ENCODE results near the gene CPLANE1.
"Not testable (repeated sequence)": the region's sequence is repeated elsewhere in the genome, so short reads cannot be mapped to it uniquely, and the experiment has no call there.

The CPLANE1 gene

DNA sequence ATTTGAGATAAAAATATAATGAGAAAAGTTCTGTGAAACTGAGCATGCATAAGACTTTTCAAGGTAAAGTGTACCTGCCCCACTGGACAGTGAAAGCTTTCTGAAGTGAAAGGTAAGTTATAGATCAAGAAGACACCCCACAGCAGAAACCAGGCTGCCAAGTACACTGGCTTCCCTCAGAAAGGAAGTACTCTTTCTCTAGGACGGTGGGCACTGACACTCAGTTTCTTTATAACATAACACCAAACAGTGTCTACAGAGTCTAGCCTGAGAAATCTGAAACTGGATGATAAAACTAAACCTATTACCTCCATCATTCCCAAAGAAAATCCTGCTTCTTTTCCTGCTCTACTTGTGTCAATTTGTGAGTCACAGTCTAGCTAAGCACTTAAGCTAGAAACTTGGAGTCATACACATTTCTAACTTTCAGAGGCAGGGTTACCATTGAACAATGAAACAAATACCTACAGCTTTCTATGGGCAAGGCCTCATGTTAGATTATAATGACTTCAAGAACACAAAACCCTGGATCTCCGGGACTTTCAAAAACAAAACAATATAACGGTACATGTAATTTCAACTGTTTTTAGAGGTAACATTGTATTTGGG, 136.7 kb downstream of the CPLANE1 start:
- no peak for DNase-seq

DNA sequence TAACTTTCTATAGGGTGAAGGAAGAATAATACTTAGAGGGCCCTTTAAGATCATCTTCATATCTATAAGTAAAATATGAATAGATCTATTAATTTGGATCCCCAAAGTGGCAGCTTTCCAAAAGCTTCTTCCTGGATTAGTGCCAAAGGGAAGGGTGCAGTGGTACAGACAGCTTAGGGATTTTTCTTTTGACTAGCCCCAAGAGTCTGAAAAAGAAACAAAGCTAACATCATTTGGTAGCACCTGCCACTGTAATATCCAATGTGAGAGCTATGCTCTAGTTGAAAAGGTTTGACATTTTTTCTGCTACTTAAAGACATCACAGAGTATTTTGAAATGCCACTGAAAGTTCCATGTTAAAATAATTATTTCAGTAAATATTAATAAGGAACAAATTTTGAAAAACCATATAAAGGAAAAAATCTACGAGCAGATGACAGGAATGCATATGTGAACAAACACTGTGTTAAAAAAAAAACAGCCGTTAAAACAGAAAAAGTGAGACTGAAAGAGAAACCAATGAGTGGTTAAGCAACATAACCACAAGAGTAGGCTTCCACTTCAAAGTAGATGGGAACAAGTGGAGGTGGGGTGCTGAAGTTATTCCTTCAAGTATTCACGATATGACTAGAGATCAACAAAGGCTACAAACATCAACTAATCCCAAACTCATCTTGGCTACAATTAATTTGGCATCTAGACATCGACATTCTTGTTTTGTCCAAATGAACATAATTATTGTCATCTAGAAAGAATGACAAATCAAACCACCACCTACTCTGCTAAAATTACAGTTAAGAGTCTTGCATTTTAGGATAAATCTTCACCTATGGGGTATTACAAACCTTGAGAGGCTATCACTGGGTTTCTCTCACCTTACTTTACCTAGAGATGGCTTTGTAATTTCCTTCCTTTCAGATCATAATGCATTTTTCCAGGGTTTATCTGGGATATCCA, 137.5 kb downstream of the CPLANE1 start:
- DNase-seq, result peak; percentile 11 to 31 (median 12)

DNA sequence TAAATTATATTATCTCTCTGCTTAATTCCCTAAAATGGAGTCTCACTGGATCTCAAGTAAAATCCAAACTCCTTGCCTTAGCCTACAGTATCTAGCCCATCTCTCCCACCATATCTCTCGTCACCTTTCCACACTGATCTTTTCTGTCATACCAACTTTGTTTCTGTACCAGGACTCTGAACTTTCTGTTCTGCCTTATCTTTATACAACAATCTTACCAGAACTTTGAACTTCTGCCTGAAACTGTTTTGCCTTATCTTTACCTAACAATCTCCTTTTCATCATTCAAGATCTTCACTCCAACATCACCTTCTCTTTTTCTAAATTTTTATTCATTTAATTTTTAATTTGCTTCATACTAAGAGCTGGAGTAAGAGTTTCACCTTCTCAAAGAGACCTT, 139.0 kb downstream of the CPLANE1 start:
- no peak for DNase-seq

DNA sequence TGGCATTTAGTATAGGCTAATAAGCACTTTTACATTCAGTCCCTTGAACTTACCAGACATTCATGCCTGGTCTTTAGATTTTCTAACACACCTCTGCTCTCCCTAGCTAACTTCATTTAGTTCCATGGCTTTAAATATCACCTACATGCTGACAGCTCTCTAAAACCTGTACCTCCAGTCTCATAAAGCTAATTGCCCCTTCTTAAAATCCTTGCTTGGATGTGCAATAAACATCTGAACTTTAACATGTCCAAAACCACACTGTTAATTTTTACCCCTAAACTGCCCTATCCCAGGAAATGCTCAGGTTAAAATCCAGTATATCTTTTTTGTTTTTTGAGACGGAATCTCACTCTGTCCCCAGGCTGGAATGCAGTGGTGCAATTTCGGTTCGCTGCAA, 139.8 kb downstream of the CPLANE1 start:
- DNase-seq, result no peak

DNA sequence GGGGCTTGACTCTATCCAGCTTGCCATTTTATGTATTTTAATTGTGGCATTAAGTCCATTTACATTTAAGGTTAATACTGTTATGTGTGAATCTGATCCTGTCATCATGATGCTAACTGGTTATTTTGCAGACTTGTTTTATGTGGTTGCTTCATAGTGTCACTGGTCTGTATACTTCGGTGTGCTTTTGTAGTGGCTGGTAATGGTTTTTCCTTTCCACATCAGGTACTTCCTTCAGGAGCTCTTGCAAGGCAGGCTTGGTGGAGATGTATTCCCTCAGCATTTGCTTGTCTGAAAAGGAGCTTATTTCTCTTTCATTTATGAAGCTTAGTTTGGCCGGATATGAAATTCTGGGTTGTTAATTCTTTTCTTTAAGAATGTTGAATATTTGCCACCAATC, 145.9 kb downstream of the CPLANE1 start:
- no peak for DNase-seq

DNA sequence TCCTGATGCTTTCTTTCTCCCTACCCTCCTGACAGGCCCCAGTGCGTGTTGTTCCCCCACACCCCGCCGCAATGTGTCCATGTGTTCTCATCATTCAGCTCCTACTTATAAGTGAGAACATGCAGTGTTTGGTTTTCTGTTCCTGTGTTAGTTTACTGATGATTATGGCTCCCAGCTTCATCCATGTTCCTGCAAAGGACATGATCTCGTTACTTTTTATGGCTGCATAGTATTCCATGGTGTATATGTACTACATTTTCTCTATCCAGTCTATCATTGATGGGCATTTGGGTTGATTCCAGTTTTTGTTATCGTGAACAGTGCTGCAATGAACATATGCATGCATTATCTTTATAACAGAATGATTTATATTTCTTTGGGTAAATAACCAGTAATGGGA, 149.9 kb downstream of the CPLANE1 start:
- not testable (repeated sequence) for DNase-seq

DNA sequence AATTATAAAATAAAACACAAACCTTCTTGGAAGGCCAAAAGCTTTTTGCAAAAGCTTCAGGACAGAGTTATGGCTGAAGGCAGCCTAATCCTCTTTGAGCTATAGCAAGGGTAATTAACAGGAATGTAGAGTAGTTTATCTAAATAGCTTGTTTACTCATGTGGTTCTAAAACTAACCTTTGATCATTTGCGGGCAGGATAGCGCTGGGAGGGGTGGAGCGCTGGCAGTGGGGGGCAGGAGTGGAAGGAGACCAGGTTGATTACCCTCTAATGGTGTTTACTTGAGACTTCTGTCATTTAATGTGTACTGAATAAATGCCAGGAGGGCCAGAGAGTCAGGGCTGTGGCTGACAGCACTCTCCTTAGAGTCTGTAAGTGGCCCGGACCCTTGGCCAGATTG, 155.4 kb downstream of the CPLANE1 start:
- not testable (repeated sequence) for DNase-seq

DNA sequence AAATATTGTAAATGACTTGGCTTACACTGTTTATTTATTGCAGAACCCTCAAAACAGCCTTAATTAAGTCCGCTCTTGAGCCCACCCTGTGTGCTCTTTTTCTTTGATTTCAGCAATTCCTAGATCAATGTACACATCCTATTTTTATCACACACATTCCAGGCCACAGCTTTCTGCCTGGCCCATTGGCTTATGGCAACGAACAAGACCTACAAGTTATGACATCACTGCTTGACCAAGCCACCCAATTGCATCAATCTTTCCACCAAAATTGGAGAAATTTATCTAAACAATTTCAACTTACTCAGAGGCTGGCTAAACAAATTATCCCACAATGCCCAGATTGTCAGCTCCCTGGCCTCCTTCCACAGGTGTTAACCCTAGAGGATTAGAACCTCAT, 158.4 kb downstream of the CPLANE1 start:
- no peak for DNase-seq

DNA sequence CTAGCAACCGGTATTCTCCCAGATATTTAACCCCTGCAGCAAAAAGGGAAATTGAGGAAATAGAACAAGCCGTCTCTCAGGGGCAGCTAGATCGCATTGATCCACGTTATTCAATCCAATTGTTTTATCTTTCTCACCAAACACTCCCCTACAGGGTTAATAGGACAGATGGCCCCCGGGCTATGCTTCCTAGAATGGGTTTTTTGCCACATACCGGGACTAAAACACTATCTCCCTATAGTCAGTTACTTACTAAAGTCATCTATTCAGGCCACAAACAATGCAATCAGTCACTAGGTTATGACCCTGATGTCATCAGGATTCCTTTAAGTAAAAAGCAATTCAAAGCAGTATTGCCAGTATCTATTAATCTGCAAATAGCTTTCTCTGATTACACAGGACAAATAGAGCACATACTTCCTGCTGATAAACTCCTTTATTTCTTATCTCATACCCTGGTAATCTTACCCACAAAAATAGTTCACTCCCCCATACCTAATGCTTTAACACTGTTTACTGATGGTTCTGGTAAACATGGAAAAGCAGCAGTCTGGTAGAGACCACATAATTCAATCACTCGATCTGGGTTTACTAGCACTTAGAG, 159.0 kb downstream of the CPLANE1 start:
- no peak for DNase-seq

DNA sequence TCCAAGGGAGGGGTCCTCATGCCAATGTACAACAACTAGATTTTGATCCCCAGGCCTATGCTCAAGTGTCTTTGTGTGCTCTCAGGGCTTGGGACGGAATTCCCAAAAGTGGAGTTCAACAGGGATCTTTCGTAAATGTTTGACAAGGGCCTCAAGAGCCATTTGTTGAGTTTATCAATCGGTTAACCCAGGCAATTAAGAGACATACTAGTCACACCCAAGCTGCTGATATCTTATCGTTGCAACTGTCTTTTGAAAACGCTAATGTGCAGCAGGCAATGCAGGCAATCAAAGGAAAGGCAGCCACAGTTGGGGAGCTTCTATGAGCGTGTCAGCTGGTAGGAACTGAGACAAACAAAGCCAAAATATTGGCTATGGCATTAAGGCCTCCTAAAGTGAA, 161.2 kb downstream of the CPLANE1 start:
- DNase-seq, result no peak

DNA sequence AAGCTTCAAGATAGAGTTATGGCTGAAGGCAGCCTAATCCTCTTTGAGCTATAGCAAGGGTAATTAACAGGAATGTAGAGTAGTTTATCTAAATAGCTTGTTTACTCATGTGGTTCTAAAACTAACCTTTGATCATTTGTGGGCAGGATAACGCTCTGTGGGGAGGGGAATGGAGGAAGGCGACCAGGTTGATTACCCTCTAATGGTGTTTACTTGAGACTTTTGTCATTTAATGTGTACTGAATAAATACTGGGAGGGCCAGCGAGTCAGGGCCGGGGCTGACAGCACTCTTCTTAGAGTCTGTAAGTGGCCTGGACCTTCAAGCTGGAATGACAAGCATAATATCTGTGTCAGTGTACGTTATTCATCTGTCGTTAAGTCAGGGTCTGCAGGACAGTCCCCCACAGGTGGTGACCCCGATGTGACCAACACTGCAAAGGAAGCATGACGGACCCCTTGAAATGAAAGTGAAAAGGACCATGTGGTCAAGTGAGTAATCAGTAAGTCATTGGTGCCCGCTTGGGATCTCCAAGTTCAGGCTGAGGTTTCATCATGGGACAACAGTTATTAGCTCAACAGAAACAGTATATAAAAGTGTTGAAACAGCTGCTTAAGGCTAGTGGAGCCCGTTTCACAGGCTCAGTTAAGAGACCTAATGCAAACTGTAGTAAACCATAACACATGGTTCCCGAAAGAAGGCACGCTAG, 162.6 kb downstream of the CPLANE1 start:
- peak in 1 of 3 donors; percentile 6 for DNase-seq

DNA sequence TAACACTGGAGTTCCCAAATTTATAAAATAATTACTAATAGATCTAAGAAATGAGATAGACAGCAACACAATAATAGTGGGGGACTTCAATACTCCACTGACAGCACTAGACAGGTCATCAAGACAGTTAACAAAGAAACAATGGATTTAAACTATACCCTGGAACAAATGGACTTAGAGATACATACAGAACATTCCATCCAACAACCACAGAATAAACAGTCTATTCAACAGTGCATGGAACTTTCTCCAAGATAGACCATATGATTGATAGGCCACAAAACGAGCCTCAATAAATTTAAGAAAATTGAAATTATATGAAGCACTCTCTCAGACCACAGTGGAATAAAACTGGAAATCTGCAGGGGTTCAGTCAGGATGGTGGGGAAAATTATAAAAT, 163.2 kb downstream of the CPLANE1 start:
- not testable (repeated sequence) for DNase-seq

DNA sequence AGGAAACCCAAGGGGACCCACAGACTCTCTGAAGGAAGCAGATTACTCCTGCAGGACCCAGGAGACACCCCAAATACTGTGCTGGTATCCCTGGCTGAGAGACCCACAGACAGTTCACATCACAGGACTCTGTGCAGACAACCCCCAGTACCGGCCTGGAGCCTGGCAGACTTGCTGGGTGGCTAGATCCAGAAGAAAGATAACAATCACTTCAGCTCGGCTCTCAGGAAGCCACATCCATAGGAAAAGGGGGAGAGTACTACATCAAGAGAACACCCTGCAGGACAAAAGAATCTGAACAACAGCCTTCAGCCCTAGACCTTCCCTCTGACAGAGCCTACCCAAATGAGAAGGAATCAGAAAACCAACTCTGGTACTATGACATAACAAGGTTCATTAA, 166.2 kb downstream of the CPLANE1 start:
- not testable (repeated sequence) for DNase-seq

DNA sequence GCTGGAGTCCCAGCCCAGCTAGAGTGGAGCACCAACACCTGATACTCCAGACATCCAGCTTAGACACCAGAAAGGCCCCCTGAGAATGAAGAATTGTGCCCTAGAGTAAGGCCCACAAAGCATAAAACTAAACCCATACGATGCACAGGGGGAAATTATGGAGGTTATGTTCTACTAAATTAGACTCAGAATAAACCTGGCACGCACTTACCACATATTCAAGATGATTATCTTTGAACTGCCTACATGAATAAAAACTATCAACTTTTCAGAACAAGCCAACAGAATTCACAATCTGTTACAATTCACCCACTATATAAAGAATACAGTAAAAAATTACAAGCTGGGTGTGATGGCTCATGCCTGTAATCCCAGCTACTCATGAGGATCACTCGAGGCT, 168.5 kb downstream of the CPLANE1 start:
- DNase-seq, result no peak

DNA sequence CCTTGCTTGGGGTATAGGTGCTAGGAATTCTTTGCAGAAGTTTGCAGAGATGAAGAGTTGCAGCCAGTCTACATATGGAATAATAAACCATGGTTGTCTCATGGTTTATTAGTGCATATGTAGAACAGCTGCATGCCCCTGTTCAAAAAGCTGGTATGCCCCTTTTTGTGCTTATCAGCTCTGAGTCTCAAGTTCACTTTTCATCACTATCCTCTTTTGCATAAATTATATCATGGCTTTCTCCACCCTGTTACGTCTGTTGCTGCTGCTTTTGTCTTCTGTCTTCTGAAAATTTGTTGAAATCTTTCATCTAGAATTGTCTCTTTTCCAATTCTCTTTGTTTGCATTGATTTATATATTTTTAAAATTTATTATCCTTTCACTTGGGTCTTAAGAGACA, 172.0 kb downstream of the CPLANE1 start:
- DNase-seq, result no peak

DNA sequence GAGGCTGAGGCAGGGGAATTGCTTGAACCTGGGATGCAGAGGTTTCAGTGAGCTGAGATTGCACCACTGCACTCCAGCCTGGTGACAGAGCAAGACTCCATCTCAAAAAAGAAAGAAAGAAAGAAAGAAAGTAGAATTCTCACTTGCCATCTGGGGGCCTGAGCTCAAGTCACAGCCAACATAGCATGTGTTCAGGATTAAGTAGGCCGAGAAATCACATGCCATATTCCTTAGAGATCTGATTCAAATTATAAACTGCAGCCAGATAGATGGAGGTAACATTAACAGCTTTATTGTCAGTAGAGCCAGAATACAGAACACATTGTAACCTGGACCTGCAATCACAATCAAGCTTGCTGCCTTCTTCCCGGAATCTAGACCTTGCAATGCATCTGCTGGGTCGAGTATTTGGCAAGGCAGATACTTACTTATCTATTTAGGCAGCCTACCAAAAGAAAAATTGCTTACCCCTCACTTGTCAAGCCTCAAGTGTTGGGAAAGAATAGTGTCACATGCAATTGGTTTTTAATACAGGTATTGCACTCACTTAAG, 173.7 kb downstream of the CPLANE1 start:
- no peak for DNase-seq

DNA sequence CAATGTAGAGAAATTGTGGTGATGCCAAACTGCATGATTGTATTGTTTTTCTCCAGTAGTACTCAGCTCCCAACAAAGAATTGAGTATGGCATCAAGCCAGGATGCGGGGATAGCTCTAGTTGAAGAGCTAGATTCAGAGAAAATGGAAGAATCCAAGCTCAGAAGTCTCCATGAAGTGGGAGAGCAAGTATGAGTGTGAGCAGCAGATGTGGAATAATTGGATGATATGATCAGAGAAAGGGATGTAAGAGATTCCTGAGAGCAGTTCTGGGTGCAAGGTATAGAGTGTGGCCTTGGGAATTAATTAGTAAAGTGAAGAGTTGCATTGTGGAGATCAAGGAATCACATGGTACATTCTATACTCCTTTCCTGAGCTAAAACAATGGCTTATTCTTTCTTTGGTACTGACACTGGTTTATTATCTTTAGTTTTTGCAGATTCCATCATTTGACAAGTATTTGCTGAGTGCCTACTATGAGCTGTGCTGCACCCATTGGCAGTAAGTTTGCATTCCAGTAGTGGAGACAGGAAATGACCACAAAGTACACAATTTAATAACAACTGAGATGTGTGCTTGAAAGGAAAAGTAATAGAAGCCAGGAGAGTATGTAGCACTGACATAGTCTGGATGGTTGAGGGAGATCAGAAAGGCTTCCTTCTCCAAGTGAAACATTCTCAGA, 177.1 kb downstream of the CPLANE1 start:
- no peak for DNase-seq

DNA sequence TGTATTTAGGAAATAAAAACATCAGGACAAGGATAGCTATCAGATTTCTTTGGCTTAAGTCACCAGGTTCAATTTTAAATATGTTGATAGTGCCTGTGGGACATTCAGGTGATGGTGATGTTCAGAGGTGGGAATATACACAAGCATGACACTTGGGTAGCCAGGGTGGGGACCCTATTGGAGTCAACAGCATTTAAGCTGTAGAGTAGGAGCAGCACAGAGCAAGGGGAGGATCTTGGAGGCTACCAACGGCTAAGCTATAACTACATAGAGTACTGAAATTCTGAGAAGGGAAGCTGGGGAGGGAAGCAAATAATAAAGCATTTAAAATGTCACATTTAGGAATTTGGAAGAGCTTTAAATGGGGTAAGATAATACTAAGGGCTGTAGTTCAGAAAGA, 177.7 kb downstream of the CPLANE1 start:
- no peak for DNase-seq

DNA sequence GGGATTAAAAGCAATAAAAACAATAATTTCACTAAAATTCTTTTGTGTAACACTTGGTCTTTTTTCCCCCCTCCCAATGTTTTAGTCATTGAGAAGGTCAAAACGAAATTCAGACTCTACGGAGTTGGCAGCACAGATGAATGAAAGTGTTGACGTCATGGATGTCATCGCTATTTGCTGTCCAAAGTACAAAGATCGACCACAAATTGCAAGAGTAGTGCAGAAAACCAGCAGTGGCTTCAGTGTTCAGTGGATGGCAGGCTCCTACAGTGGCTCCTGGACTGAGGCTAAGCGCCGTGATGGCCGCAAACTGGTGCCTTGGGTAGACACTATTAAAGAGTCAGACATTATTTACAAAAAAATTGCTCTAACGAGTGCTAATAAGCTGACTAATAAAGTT, 184.7 kb downstream of the CPLANE1 start:
- DNase-seq, result no peak

DNA sequence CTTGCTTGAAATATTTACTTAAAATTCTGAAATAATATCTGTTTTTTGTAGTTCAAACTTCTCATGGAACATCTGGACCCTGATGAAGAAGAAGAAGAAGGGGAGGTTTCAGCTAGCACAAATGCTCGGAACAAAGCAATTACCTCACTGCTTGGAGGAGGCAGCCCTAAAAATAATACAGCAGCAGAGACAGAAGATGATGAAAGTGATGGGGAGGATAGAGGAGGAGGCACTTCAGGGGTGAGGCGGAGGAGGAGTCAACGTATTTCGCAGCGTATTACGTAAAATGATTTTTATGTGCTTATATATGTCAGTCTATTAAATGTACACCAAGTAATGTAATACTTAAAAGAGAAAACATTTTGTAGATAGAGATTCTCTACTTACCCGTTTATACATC, 185.4 kb downstream of the CPLANE1 start:
- no peak for DNase-seq

DNA sequence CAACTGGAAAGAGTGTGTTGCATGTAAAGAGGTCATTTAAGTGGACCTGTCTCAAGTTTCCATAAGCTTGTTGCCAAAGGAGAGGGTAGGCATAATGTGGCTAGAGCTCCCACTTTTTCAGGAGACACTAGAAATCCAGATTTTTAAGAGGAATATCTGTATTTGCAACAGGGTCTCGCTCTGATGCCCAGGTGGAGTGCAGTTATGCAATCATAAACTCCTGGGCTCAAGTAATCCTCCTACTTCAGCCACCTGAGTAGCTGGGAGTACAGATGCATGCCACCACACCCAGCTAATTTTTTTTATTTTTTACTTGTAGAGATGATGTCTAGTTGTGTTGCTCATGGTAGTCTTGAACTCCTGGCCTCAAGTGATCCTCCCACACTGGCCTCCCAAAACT, 189.1 kb downstream of the CPLANE1 start:
- no peak for DNase-seq

DNA sequence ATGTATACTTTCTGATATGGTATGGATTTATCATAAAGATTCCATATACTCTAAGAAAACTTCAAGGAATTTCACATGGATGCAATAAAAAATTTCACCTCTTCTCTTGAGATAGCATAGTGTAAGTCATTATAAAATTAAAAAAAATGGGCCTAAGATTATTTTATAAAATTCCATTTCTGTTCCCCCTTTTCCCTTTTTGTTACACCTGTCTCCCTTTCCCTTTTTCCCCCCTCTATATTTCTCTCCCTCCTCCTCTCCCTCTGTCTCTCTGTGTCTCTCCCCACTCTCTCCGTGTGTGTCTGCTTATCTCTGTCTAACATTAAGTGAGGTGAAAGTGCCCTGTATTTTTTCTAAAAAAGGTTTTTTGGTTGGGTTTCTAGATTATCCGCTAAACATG, 192.4 kb downstream of the CPLANE1 start:
- DNase-seq, result no peak

All from suppressor macrophage treated with lipopolysaccharide for 1 hour (primary cell).